ENCODE results near the gene EXOC8.

EXOC8 gene

DNA sequence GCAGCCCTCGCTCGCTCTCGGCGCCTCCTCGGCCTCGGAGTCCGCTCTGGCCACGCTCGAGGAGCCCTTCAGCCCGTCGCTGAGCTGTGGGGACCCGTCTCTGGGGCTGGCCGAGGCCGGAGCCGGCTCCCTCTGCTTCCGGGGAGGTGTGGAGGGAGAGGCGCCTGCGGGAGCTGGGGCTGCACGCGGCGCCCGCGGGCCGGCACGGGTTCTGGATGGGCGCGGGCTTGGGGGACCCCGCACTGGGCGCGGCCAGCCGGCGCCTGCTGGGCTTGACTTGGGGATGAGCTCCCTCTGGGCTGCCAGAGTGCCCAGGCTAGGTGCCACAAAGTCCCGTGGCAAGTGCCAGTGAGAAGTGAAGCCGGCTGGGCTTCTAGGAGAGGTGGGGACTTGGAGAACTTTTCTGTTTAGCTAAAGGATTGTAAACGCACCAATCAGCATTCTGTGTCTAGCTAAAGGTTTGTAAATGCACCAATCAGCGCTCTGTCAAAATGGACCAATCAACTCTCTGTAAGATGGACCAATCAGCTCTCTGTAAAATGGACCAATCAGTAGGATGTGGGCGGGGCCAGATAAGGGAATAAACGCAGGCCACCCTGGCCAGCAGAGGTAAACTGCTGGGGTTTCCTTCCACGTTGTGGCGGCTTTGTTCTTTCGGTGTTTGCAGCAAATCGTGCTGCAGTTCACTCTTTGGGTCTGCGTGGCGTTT lies 20.2 kb downstream of the EXOC8 start:
- in situ Hi-C loops (cut with MboI; ENCODE audit: low sequenced_read_pairs): no loop called here

DNA sequence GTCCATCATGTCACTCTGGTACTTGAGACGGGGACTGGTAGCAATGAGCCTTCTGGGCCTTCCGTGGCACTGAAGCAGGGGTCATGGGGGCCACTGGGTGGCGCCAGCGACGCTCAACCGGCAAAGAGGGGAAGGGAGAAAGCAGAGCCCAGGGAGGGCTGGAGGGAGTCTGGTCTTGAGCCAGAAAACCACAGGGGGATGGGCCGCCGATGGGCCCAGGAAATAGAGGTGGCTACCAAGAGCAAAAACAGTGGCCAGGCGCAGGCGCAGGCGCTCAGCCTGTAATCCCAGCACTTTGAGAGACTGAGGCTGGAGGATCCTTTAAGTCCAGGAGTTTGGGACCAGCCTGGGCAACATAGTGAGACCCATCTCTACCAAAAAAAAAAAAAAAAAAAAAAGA lies 21.8 kb downstream of the EXOC8 start:
- in situ Hi-C loops (cut with MboI; ENCODE audit: low sequenced_read_pairs): no loop called here

DNA sequence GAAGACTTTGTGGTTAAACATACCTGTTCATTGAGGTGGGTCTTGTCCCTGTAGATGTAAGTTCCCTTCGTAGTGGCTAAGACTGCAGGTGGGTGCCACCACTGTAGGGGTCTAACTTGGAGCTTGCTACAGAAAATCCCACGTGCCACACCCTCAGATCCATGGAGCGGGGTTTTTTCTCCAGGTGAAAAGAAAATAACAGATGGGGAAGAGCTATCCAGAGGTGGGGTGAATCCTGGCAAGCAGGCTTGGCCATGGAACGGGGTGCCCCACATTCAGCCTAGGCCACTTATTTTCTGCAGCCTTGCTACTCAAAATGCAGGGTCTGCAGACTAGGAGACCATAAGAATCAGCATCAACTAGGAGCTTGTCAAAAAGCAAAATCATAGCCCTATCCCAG lies 24.0 kb downstream of the EXOC8 start:
- in situ Hi-C loops (cut with MboI; ENCODE audit: low sequenced_read_pairs): no loop called here

DNA sequence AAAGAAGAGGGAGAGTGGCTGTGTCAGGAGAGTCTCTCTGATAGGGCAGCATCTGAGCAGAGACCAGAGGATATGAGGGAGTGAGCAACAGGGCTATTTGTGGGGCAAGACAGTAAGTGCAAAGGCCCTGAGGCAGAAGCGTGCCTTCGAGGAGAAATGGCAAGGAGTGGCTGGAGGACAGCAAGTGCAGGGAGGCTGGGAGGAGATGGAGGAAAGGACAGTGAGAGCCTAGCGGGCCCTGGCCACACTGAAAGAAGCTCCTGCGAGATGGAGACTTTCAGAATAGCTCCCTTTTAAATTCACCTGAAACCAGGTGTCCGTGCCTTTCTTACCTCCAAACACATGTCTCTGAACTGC lies 25.2 kb downstream of the EXOC8 start:
- in situ Hi-C loops (cut with MboI; ENCODE audit: low sequenced_read_pairs): no loop called here

DNA sequence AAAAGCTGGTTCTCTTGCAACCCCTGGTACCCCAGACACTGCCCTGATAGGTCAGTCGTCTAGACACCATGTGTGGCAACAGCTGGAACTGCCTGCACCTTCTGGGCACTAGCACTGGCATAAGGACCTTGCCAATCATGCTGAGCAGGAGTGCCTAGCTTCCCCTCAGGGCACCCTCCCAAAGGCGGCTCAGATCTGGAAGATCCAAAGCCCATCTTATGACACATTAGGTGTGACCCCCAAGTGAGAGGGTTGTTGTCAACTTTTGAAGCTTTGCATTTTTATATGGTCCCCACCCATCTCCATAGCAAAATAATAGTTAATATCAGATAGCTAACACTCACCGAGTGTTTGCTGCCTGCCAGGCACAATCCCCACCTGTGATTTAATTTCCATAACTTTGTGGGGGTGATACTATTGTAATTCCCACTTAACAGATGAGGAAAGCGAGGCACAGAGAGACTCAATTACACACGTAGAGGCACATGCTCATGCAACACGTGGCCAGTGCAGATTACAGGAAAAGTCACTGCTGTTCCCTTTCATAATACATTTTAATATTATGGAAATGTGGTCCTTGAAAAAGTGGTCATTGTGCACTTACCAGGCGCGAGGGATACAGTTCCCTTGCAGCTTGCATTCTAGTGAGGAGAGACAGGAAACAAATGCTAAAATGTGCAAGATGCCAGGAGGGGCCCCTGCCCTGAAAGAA lies 25.8 kb downstream of the EXOC8 start:
- in situ Hi-C loops (cut with MboI; ENCODE audit: low sequenced_read_pairs): no loop called here

DNA sequence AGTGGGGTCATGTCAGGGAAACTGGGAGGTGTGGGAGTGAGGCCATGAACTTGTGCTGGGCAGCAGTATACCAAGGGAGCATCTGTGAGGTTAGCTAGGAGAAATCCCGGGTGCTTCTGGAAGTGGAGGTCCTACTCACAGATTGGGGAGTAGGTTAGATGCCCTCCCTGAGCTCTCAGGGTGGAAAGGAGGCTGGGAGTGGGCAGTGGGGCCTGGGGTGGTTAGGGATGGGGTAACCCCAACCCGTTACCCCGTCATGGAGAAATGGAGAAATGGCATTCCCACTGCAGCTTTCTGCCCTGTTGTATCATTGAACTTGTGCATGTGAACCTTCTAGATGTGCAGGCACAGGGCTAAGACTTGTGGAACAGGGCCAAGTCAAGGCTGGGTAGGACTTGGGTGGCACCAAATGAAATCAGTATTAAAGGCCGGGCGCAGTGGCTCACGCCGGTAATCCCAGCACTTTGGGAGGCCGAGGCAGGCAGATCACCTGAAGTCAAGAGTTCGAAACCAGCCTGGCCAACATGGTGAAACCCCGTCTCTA lies 27.2 kb downstream of the EXOC8 start:
- in situ Hi-C loops (cut with MboI; ENCODE audit: low sequenced_read_pairs): no loop called here

DNA sequence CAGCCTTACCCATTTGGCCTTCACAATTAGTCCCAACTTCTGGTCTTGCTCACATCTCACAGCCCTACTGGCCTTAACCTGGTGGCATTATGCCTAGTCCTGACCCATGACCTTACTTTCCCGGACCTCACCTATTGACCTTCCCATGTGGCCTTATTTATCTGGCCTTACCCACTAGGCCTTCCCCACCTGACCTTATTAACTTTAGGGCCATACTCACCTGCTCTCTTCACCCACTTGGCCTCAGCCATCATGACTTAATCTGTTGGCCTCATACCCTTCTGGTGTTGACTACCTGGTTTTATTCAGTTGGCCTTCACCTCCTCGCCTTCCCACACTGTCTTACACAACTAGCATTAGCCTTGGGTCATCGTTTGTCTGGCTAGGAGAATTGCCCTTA lies 35.7 kb downstream of the EXOC8 start:
- in situ Hi-C loops (cut with MboI; ENCODE audit: low sequenced_read_pairs): no loop called here

DNA sequence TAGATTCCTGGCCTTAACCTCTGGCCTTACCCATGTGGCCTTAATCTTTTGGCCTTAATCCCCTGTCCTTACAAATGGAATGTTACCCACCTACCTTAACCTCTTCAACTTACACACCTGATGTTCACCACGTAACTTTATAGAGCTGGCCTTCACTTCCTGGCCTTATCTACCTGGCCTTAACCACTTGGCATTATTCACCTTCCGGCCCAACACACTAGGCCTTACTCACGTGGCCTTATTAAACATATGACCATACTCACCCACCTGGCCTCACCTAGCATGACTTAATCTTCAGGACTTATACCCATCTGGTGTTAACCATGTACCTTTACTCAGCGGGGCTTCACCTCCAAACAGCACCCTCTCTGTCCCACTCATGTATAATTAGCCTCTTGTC lies 41.7 kb downstream of the EXOC8 start:
- in situ Hi-C loops (cut with MboI; ENCODE audit: low sequenced_read_pairs): no loop called here

DNA sequence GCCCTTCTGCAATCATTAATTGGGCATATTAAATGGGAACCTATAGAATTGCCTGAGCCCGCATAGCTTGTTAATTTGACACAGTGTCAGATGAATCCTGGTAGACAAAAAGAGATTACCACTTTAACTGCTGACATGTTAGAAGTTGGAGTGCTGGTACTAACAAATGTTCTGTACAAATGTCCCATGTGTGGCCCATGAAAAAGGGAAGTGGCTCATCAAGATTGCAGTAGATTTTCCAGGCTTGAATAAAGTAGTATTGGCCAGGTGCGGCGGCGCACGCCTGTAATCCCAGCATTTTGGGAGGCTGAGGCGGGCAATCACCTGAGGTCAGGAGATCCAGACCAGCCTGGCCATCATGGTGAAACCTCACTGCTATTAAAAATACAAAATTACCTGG lies 51.0 kb downstream of the EXOC8 start:
- in situ Hi-C loops (cut with MboI; ENCODE audit: low sequenced_read_pairs): no loop called here

DNA sequence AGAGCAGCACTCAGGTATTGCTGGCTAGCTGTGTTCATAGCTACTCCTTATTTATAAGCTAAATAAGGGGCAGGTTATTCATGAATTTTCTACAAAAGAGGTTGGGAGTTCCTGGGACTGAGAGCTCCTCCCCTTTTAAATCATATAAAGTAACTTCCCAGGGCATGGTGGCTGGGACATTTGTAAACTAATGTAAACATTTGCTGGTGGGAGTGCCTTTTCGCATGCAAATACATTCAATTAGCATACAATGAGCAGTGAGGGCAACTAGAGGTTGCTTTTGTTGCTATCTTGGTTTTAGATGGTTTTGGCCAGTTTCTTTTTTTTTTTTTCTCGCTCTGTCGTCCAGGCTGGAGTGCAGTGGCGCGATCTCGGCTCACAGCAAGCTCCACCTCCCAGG lies 53.2 kb downstream of the EXOC8 start:
- in situ Hi-C loops (cut with MboI; ENCODE audit: low sequenced_read_pairs): no loop called here

Measured in HL-60/S4 treated with phorbol 12-myristate 13-acetate at 8.2 ng/mL for 4 days and 3 days (cell line).